Right lobe of liver (tissue), 4 donors: ENCODE data around the gene TAGLN2.

ENCODE experiments used
- CTCF ChIP-seq, 4 donors: fragments of 200-600 bp in 3 of 4; fragments of 450-650 bp in 1 of 4; IDR thresholded peaks; one replicate each; pipeline versions ENCODE4 v1.5.1 to v1.8.0; 2016 to 2022; ENCODE audit warnings: antibody characterized with exemption in 4 of 4, mild to moderate bottlenecking in 2 of 4
- POLR2A ChIP-seq: fragments of 450-650 bp; IDR thresholded peaks from one replicate; pipeline ENCODE4 v1.6.1; 2017; ENCODE audit warnings: antibody characterized with exemption, mild to moderate bottlenecking
- donor health status: DM: no; HTN: no; CAD: no.
- donor health status: DM: no; HTN: no; CAD: no.
- donor health status: DM: no; HTN: yes; CAD: no.

- no peak for TF ChIP-seq CTCF (IDR thresholded peaks at IDR 0.05)
- TF ChIP-seq POLR2A: no peak
Observed at GRCh38 chr1:159873530-159874143, 51.7 kb downstream of the TAGLN2 start.
